ENCODE results near the gene ZNF407.

DNA sequence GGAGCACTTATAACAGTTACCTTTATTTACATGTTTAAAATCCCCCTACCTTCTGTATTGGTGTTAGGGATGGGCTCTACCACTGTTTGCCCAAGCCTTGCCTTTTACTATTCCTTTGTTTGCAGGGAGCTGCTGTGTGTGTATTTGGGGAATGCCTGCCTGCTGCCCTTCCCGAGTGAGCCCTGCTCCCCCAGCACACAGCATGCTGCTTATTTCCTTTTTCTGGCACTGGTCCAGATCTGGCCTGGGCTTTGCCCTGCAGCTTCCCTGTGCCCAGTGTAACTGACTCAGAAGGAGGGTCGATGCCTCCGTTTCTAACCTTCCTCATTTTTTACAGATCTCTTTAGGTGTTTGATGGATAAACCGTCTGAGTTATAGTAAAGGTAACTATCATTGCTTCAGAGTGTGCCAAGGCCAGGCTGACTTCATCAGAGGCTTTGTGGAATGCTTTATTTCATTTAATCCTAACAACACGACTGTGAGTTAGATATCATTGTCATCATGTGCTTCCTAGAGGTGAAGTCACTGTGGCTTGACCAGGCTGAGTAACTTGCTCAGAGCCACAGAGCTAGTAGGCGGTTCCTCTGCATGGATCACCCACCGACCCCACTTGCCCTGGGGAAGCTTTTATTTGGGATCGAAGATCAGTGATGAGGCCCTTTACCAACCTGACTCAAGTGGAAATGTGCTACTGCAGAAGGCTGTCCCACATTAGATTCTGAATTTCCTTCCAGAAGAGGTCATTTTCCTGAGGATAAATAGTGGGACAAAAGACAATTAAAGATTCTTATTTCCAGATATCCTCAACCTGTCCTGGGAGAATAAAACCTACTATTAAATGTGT, 238.8 kb downstream of the ZNF407 start:
- no peak for TF ChIP-seq MAX (IDR thresholded peaks at IDR 0.05)
- TF ChIP-seq, protein P1, sequence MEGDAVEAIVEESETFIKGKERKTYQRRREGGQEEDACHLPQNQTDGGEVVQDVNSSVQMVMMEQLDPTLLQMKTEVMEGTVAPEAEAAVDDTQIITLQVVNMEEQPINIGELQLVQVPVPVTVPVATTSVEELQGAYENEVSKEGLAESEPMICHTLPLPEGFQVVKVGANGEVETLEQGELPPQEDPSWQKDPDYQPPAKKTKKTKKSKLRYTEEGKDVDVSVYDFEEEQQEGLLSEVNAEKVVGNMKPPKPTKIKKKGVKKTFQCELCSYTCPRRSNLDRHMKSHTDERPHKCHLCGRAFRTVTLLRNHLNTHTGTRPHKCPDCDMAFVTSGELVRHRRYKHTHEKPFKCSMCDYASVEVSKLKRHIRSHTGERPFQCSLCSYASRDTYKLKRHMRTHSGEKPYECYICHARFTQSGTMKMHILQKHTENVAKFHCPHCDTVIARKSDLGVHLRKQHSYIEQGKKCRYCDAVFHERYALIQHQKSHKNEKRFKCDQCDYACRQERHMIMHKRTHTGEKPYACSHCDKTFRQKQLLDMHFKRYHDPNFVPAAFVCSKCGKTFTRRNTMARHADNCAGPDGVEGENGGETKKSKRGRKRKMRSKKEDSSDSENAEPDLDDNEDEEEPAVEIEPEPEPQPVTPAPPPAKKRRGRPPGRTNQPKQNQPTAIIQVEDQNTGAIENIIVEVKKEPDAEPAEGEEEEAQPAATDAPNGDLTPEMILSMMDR (IDR thresholded peaks at IDR 0.05; ENCODE audit: low read depth, low read length, missing input control), result no peak
- no peak for TF ChIP-seq SP1 (IDR thresholded peaks at IDR 0.05)
- TF ChIP-seq, protein P2, sequence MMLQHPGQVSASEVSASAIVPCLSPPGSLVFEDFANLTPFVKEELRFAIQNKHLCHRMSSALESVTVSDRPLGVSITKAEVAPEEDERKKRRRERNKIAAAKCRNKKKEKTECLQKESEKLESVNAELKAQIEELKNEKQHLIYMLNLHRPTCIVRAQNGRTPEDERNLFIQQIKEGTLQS (IDR thresholded peaks at IDR 0.05), result no peak
- TF ChIP-seq RAD21 (IDR thresholded peaks at IDR 0.05), result no peak
- TF ChIP-seq JUND (IDR thresholded peaks at IDR 0.05), result no peak
- no peak for TF ChIP-seq EGR1 (IDR thresholded peaks at IDR 0.05; ENCODE audit: low read depth in 2 of 2)
- no peak for TF ChIP-seq YY1 (IDR thresholded peaks at IDR 0.05)
